ENCODE data around the gene SPACA7. TPM values are rescaled to one million over a fixed set of nuclear protein-coding genes. Genes with fewer than 3 reads are reported as not detected.

SPACA7 gene, protein sequence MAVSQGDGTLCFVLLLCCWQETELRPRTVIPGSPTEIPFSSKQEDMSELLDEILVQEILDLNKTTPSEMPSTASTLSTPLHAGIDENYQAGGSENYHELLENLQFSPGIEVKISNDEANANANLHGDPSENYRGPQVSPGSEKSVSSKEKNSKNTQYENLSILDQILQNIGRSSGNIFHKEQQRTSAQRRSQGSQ
- total RNA-seq = not detected

DNA sequence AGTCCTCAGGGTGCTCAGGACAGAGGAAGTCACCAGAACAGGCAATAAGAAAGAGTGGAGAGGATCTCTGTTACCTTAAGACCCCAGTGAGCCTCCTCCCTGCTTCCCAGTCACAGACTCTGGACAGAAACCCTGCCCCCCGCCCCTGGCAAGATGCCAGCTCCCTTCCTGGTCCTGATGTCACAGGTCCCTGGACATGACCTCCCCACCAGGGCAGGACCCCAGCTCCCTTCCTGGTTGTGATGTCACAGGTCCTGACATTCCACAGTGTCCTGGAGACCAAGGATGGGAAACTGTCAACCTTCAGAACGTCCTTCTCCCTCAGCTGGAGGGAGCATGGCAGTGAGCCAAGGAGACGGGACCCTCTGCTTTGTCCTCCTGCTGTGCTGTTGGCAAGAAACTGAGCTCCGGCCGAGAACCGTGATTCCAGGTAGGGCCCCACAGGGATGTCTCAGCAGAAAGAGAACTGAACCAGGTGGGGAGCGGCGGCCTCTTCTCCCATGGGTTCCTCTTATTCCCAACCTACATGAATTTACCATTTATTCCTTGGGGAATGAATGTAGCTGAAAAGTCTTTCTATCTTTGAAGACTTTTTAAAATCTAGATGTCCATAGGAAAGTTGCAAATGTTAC is at the start of gene SPACA7:
TSS of gene SPACA7 (plus strand) at position 306 of the 632 bp plus-strand sequence. CDS start at position 337, 31 bp downstream.
- no peak for DNase-seq
- Histone ChIP-seq H3K36me3 (no peaks in the 10 kb centered on the region), H3K4me3 (replicated peaks in 1 of 3) (no peak within 1 kb of the TSS), H3K9me3 (no peaks in the 10 kb centered on the region), H3K27me3 (no peaks in the 10 kb centered on the region), H3K4me1 (no peaks in the 10 kb centered on the region), H3K27ac (no peak within 1 kb of the TSS)
- WGBS, 2 donors = 68 to 76% methylated on average over 7 to 8 of the region's 8 CpGs
- TF ChIP-seq POLR2A (IDR thresholded peaks at IDR 0.05) = no peak
- TF ChIP-seq, protein P1, sequence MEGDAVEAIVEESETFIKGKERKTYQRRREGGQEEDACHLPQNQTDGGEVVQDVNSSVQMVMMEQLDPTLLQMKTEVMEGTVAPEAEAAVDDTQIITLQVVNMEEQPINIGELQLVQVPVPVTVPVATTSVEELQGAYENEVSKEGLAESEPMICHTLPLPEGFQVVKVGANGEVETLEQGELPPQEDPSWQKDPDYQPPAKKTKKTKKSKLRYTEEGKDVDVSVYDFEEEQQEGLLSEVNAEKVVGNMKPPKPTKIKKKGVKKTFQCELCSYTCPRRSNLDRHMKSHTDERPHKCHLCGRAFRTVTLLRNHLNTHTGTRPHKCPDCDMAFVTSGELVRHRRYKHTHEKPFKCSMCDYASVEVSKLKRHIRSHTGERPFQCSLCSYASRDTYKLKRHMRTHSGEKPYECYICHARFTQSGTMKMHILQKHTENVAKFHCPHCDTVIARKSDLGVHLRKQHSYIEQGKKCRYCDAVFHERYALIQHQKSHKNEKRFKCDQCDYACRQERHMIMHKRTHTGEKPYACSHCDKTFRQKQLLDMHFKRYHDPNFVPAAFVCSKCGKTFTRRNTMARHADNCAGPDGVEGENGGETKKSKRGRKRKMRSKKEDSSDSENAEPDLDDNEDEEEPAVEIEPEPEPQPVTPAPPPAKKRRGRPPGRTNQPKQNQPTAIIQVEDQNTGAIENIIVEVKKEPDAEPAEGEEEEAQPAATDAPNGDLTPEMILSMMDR (IDR thresholded peaks at IDR 0.05) = no peak
- intact Hi-C loops (cut with DNase I) = no loop called here

DNA sequence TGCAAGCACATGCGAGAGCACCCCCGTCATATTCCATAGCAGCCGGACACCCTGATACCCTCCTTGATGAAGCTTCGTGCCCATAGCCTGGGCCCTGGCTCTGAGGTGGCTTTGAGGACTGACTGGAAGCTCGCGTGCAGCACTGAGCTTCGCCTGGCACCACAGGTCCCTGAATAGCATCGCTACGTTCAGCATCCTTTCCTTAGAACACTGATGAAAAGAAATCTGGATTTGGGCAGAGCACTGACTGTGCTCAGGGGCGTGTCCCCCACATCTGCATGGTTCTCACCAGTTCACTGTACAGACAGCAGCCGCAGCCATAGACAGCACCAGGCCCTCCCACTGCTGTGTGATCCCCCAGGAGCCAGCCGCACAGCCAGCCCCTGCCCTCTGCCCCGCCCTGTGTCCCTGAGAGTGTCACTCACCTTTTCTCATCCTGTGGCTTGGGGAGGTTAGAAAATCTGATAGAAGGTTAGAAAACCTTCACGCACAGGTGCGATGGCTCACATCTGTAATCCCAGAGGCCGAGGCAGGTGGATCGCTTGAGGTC is 49.3 kb upstream of the SPACA7 start:
- Histone ChIP-seq H3K4me1 (peaks cover 0 to 7% of the 10 kb centered on the region in 2 donors), H3K36me3 (no peaks in the 10 kb centered on the region), H3K4me3 (replicated peaks in 1 of 3) (no peak overlapping the region), H3K27ac (no peak overlapping the region), H3K9me3 (no peaks in the 10 kb centered on the region), H3K27me3 (peaks cover 3% of the 10 kb centered on the region)
- intact Hi-C loops (cut with DNase I) = no loop called here
- no peak for DNase-seq
- 82 to 89% methylated on average over 9 to 17 of the region's 17 CpGs for WGBS, 2 donors
- TF ChIP-seq, protein P1 (IDR thresholded peaks at IDR 0.05) = no peak
- no peak for TF ChIP-seq POLR2A (IDR thresholded peaks at IDR 0.05)

DNA sequence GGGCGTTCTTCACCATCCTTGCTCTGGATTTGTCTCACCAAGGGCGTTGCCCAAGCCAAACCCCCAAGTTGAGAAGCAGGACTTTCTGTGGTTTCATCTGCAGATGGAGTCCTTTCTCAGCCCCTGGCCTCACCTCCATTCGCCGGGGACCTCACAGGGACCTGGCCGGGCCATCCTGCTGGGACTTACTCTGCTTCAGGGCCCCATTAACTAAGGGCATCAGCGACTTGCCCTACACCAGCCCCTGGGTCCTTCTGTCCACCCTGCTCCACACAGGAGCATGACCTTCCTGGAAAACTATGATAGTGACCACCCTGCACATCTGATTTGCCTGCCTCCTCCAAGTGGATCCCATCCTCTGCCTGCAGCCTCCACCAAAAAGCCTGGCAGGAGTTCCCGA is 47.2 kb upstream of the SPACA7 start:
- peaks cover 3% of the 10 kb centered on the region for H3K27me3 ChIP-seq
- no peaks in the 10 kb centered on the region for H3K9me3 ChIP-seq
- no peak overlapping the region for H3K4me3 ChIP-seq (replicated peaks in 1 of 3)
- no peak for TF ChIP-seq POLR2A (IDR thresholded peaks at IDR 0.05)
- TF ChIP-seq, protein P1 (IDR thresholded peaks at IDR 0.05) = no peak
- peaks cover 0 to 7% of the 10 kb centered on the region in 2 donors for H3K4me1 ChIP-seq
- no peaks in the 10 kb centered on the region for H3K36me3 ChIP-seq
- intact Hi-C loops (cut with DNase I) = no loop called here
- 82 to 89% methylated on average over 7 of the region's 7 CpGs for WGBS, 2 donors
- H3K27ac ChIP-seq = no peak overlapping the region
- no peak for DNase-seq

DNA sequence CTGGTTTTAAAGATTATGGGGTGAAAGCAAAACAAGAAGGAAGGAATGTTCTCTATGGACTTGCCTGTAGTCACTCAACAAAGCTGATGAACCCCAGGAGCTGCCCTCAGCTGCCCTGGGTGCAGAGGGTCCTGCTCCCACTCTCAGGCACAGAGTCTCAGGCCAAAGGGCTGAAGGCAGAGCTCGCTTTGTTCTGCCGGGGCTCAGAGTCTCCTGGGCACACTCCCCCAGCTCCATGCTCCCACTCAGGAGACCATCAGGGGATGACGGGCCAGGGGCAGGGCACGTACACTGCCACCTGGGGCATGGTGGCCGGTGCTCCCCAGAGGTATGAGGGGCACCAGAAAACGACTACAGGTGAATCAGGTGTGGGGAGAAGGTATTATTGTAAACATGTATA is 46.8 kb upstream of the SPACA7 start:
- H3K4me3 ChIP-seq (replicated peaks in 1 of 3) = no peak overlapping the region
- no peaks in the 10 kb centered on the region for H3K36me3 ChIP-seq
- no peak overlapping the region for H3K27ac ChIP-seq
- TF ChIP-seq, protein P1 (IDR thresholded peaks at IDR 0.05) = no peak
- TF ChIP-seq POLR2A (IDR thresholded peaks at IDR 0.05) = no peak
- peaks cover 3% of the 10 kb centered on the region for H3K27me3 ChIP-seq
- WGBS, 2 donors = 76 to 85% methylated on average over 4 to 6 of the region's 6 CpGs
- H3K4me1 ChIP-seq = peaks cover 0 to 7% of the 10 kb centered on the region in 2 donors
- no peaks in the 10 kb centered on the region for H3K9me3 ChIP-seq
- intact Hi-C loops (cut with DNase I) = no loop called here
- DNase-seq = no peak

DNA sequence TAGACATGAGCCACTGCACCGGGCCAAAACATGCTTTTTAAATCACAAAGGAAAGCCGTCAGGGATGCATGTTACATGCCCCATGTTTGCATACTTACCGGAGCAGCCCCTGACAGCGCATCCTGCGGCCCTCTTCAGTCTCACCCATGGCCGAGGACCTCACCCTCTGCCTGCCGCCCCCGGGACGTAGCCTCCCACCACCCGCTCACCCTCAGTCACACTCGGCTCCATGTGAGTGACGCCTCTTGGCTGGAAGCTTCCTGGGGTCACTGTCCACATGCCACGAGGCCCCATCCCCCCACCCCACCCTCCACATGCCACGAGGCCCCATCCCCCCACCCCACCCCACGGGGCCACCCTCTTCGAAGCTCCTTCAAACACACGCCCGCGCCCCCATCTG is 46.1 kb upstream of the SPACA7 start:
- peaks cover 3% of the 10 kb centered on the region for H3K27me3 ChIP-seq
- WGBS, 2 donors = 76 to 86% methylated on average over 18 of the region's 19 CpGs
- no peak for TF ChIP-seq POLR2A (IDR thresholded peaks at IDR 0.05)
- TF ChIP-seq, protein P1 (IDR thresholded peaks at IDR 0.05) = no peak
- no peak for DNase-seq
- intact Hi-C loops (cut with DNase I) = no loop called here
- no peaks in the 10 kb centered on the region for H3K36me3 ChIP-seq
- H3K4me3 ChIP-seq (replicated peaks in 1 of 3) = no peak overlapping the region
- peaks cover 0 to 7% of the 10 kb centered on the region in 2 donors for H3K4me1 ChIP-seq
- H3K27ac ChIP-seq = no peak overlapping the region
- no peaks in the 10 kb centered on the region for H3K9me3 ChIP-seq
